ENCODE data around the gene SAMD9L. TPM values are rescaled to one million over a fixed set of nuclear protein-coding genes. Genes with fewer than 3 reads are reported as not detected.

Gene SAMD9L
- total RNA-seq, 2 donors from 2014 or later: 7.2 to 10.7 TPM

DNA sequence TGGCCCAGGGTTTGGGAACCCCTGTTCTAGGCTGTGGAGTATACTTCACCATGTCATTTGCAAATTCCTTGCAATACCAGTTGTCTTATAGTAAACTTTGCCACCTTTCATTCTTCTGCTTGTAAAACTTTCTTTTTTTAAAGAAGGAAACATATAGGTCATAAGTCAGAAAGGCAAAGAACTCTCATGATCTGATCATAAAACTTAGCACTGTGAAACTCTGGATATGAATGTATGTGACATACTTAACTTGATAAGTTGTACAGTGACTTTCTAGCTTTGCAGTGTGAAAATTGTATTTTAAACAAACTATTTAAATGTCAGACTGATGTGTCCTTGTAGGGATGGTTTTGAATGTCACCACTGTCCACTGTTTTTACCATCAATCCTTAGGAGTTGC, 31.0 kb upstream of the SAMD9L start:
- intact Hi-C loops (cut with DNase I): loop anchor here (5.0 kb wide), 1 partner anchor 48 kb away; the partner anchor contains the start of gene HEPACAM2
- no peaks in the 10 kb centered on the region for H3K27me3 ChIP-seq
- H3K4me1 ChIP-seq: no peaks in the 10 kb centered on the region
- no peak for DNase-seq
- H3K9me3 ChIP-seq: no peaks in the 10 kb centered on the region
- H3K9ac ChIP-seq (ENCODE audit: low read depth in 2 of 2, low read length in 2 of 2): no peak overlapping the region
- no peak overlapping the region for H3K27ac ChIP-seq
- no peak overlapping the region for H3K4me3 ChIP-seq
- TF ChIP-seq, protein P1, sequence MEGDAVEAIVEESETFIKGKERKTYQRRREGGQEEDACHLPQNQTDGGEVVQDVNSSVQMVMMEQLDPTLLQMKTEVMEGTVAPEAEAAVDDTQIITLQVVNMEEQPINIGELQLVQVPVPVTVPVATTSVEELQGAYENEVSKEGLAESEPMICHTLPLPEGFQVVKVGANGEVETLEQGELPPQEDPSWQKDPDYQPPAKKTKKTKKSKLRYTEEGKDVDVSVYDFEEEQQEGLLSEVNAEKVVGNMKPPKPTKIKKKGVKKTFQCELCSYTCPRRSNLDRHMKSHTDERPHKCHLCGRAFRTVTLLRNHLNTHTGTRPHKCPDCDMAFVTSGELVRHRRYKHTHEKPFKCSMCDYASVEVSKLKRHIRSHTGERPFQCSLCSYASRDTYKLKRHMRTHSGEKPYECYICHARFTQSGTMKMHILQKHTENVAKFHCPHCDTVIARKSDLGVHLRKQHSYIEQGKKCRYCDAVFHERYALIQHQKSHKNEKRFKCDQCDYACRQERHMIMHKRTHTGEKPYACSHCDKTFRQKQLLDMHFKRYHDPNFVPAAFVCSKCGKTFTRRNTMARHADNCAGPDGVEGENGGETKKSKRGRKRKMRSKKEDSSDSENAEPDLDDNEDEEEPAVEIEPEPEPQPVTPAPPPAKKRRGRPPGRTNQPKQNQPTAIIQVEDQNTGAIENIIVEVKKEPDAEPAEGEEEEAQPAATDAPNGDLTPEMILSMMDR (IDR thresholded peaks at IDR 0.05): no peak
- H3K36me3 ChIP-seq: no peaks in the 10 kb centered on the region

- TF ChIP-seq, protein P1 (IDR thresholded peaks at IDR 0.05): no peak
- no peaks in the 10 kb centered on the region for H3K27me3 ChIP-seq
- no peaks in the 10 kb centered on the region for H3K9me3 ChIP-seq
- intact Hi-C loops (cut with DNase I): loop anchor here (5.0 kb wide), 1 partner anchor 49 kb away; the partner anchor contains the start of gene HEPACAM2
- H3K4me1 ChIP-seq: no peaks in the 10 kb centered on the region
- H3K9ac ChIP-seq (ENCODE audit: low read depth in 2 of 2, low read length in 2 of 2): no peak overlapping the region
- no peak overlapping the region for H3K4me3 ChIP-seq
- no peak for DNase-seq
- H3K27ac ChIP-seq: no peak overlapping the region
- no peaks in the 10 kb centered on the region for H3K36me3 ChIP-seq
Measured at GRCh38 chr7:93178213-93178612, 30.0 kb upstream of the SAMD9L start.

DNA sequence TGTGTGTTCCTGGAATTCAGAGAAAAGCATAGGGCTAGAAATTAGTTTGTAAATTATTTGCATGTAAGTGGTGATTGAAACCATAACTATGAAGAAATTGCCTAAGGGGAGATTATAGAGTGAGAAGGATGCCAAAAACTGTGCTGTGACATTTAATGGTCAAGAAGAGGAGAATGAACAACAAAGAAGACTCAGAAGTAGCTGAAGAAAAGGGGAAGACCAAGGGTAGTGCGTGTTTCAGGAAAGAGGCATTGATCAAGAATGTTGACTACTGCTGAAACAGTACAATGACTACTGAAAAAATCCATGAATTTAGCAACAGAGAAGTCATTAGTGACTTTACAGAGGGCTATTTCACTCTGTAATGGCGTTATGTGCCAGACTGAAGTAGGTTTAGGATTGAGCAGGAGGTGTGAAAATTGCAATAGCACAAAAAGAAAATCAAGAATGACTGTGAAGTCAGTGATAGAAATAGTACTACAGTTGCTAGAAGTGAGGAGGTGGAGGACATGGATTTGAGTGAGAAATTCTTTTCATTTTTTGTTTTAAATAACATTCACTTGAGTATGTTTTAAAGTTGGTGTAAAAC, 28.9 kb upstream of the SAMD9L start:
- Histone ChIP-seq H3K9me3 (no peaks in the 10 kb centered on the region), H3K4me1 (no peaks in the 10 kb centered on the region)
- TF ChIP-seq, protein P1 (IDR thresholded peaks at IDR 0.05): no peak

GRCh38 chr7:93175219-93175618, 27.0 kb upstream of the SAMD9L start:
- intact Hi-C loops (cut with DNase I): loop anchor here (5.0 kb wide), 1 partner anchor 52 kb away; the partner anchor contains the start of gene HEPACAM2
- H3K27me3 ChIP-seq: no peaks in the 10 kb centered on the region
- H3K9me3 ChIP-seq: no peaks in the 10 kb centered on the region
- H3K4me3 ChIP-seq: no peak overlapping the region
- no peak for DNase-seq
- no peak overlapping the region for H3K27ac ChIP-seq
- no peaks in the 10 kb centered on the region for H3K4me1 ChIP-seq
- H3K36me3 ChIP-seq: no peaks in the 10 kb centered on the region
- no peak overlapping the region for H3K9ac ChIP-seq (ENCODE audit: low read depth in 2 of 2, low read length in 2 of 2)
- TF ChIP-seq, protein P1 (IDR thresholded peaks at IDR 0.05): no peak

More for the DNA sequence above, 28.9 kb upstream of the SAMD9L start:
- Histone ChIP-seq H3K27ac (no peak overlapping the region), H3K36me3 (no peaks in the 10 kb centered on the region), H3K27me3 (no peaks in the 10 kb centered on the region), H3K4me3 (no peak overlapping the region), H3K9ac (ENCODE audit: low read depth in 2 of 2, low read length in 2 of 2) (no peak overlapping the region)
- intact Hi-C loops (cut with DNase I): loop anchor here (5.0 kb wide), 1 partner anchor 50 kb away; the partner anchor contains the start of gene HEPACAM2
- no peak for DNase-seq

GRCh38 chr7:93172683-93173082, 24.5 kb upstream of the SAMD9L start:
- TF ChIP-seq, protein P1 (IDR thresholded peaks at IDR 0.05): no peak
- Histone ChIP-seq H3K27ac (no peak overlapping the region), H3K9ac (ENCODE audit: low read depth in 2 of 2, low read length in 2 of 2) (no peak overlapping the region), H3K36me3 (no peaks in the 10 kb centered on the region), H3K9me3 (no peaks in the 10 kb centered on the region), H3K27me3 (no peaks in the 10 kb centered on the region), H3K4me1 (no peaks in the 10 kb centered on the region), H3K4me3 (no peak overlapping the region)
- DNase-seq: no peak
- intact Hi-C loops (cut with DNase I): no loop called here
